GM19467 (cell line): ENCODE results near the gene CALML3.
"Not testable (repeated sequence)": the region's sequence is repeated elsewhere in the genome, so short reads cannot be mapped to it uniquely, and the experiment has no call there.

ENCODE experiments used
- ATAC-seq: cut with Tn5 transposase; IDR thresholded peaks from one replicate; pipeline ENCODE4 v1.9.1; 2021; ENCODE audit warnings: mild to moderate bottlenecking, moderate library complexity; ENCODE audit not compliant: unreplicated experiment

The CALML3 gene

GRCh38 chr10:5524641-5525560 lies at the start of gene CALML3:
Gene CALML3 (plus strand): TSS chr10:5524961. CDS start chr10:5525086, 125 bp downstream.
- no peak for ATAC-seq

GRCh38 chr10:5475088-5475487 lies 49.7 kb upstream of the CALML3 start:
- not testable (repeated sequence) for ATAC-seq

- not testable (repeated sequence) for ATAC-seq
These were observed 48.6 kb upstream of the CALML3 start for GRCh38 chr10:5475974-5476807.

- ATAC-seq = no peak
These were observed 47.7 kb upstream of the CALML3 start for GRCh38 chr10:5476918-5477525.

GRCh38 chr10:5477948-5478693 lies 46.6 kb upstream of the CALML3 start:
- ATAC-seq = no peak

GRCh38 chr10:5478694-5479305 lies 46.0 kb upstream of the CALML3 start:
- no peak for ATAC-seq

- no peak for ATAC-seq
These were observed 45.1 kb upstream of the CALML3 start for GRCh38 chr10:5479481-5480161.

- no peak for ATAC-seq
These were observed 44.4 kb upstream of the CALML3 start for GRCh38 chr10:5480162-5480941.

- no peak for ATAC-seq
These were observed 43.6 kb upstream of the CALML3 start for GRCh38 chr10:5481121-5481520.

GRCh38 chr10:5482016-5482415 lies 42.7 kb upstream of the CALML3 start:
- no peak for ATAC-seq

- ATAC-seq = no peak
These were observed 40.6 kb upstream of the CALML3 start for GRCh38 chr10:5484205-5484604.

GRCh38 chr10:5485290-5485689 lies 39.5 kb upstream of the CALML3 start:
- no peak for ATAC-seq

- no peak for ATAC-seq
These were observed 38.6 kb upstream of the CALML3 start for GRCh38 chr10:5485948-5486852.

- no peak for ATAC-seq
These were observed 37.9 kb upstream of the CALML3 start for GRCh38 chr10:5486853-5487235.

- no peak for ATAC-seq
These were observed 36.2 kb upstream of the CALML3 start for GRCh38 chr10:5488272-5489161.

GRCh38 chr10:5490032-5490431 lies 34.7 kb upstream of the CALML3 start:
- ATAC-seq = no peak
